ENCODE results near the gene IDS. TPM values are rescaled to one million over a fixed set of nuclear protein-coding genes. Genes with fewer than 3 reads are reported as not detected.

IDS gene
- total RNA-seq, 1 experiment from 2014 or later: 13.3 TPM

- Mint-ChIP-seq H3K4me3 (no peak overlapping the region), H3K27me3 (ENCODE audit: low read depth) (no peaks in the 10 kb centered on the region), H3K9me3 (no peaks in the 10 kb centered on the region), H3K4me1 (no peaks in the 10 kb centered on the region), H3K27ac (no peak overlapping the region), H3K36me3 (peaks cover 7% of the 10 kb centered on the region)
- TF ChIP-seq, protein P1, sequence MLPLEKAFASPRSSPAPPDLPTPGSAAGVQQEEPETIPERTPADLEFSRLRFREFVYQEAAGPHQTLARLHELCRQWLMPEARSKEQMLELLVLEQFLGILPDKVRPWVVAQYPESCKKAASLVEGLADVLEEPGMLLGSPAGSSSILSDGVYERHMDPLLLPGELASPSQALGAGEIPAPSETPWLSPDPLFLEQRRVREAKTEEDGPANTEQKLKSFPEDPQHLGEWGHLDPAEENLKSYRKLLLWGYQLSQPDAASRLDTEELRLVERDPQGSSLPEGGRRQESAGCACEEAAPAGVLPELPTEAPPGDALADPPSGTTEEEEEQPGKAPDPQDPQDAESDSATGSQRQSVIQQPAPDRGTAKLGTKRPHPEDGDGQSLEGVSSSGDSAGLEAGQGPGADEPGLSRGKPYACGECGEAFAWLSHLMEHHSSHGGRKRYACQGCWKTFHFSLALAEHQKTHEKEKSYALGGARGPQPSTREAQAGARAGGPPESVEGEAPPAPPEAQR (CRISPR knock-in tag; IDR thresholded peaks at IDR 0.05): no peak
- TF ChIP-seq TP53 (CRISPR knock-in tag; IDR thresholded peaks at IDR 0.05) (no peak), ZNF317 (CRISPR knock-in tag; IDR thresholded peaks at IDR 0.05; ENCODE audit: borderline replicate concordance, low read depth) (no peak), KAT7 (CRISPR knock-in tag; IDR thresholded peaks at IDR 0.05; ENCODE audit: borderline replicate concordance) (no peak), SMAD4 (CRISPR knock-in tag; IDR thresholded peaks at IDR 0.05) (no peak), JAZF1 (CRISPR knock-in tag; IDR thresholded peaks at IDR 0.05) (no peak), SMAD3 (CRISPR knock-in tag; IDR thresholded peaks at IDR 0.05; ENCODE audit: borderline replicate concordance) (no peak), STAT6 (CRISPR knock-in tag; conservative IDR thresholded peaks at IDR 0.05; ENCODE audit: low read depth) (no peak), ZNF423 (CRISPR knock-in tag; IDR thresholded peaks at IDR 0.05) (no peak), ZNF138 (CRISPR knock-in tag; conservative IDR thresholded peaks at IDR 0.05) (no peak), SOX15 (CRISPR knock-in tag; IDR thresholded peaks at IDR 0.05) (no peak), ZNF219 (CRISPR knock-in tag; IDR thresholded peaks at IDR 0.05; ENCODE audit: borderline replicate concordance) (no peak), FOXP1 (CRISPR knock-in tag; IDR thresholded peaks at IDR 0.05; ENCODE audit: borderline replicate concordance) (no peak), NFE2L1 (CRISPR knock-in tag; IDR thresholded peaks at IDR 0.05) (no peak), MYBL2 (CRISPR knock-in tag; IDR thresholded peaks at IDR 0.05) (no peak)
- TF ChIP-seq, protein P2, sequence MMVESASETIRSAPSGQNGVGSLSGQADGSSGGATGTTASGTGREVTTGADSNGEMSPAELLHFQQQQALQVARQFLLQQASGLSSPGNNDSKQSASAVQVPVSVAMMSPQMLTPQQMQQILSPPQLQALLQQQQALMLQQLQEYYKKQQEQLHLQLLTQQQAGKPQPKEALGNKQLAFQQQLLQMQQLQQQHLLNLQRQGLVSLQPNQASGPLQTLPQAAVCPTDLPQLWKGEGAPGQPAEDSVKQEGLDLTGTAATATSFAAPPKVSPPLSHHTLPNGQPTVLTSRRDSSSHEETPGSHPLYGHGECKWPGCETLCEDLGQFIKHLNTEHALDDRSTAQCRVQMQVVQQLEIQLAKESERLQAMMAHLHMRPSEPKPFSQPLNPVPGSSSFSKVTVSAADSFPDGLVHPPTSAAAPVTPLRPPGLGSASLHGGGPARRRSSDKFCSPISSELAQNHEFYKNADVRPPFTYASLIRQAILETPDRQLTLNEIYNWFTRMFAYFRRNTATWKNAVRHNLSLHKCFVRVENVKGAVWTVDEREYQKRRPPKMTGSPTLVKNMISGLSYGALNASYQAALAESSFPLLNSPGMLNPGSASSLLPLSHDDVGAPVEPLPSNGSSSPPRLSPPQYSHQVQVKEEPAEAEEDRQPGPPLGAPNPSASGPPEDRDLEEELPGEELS (CRISPR knock-in tag; IDR thresholded peaks at IDR 0.05): no peak
- CTCF ChIA-PET: no interaction called here
- POLR2A ChIA-PET: no interaction called here
- no peak for DNase-seq (ENCODE audit: low spot score)
- ATAC-seq: no peak
These were observed 6.3 kb downstream of the IDS start for GRCh38 chrX:149498767-149499166.

GRCh38 chrX:149497626-149498025 lies 7.5 kb downstream of the IDS start:
- DNase-seq (ENCODE audit: low spot score): no peak
- CTCF ChIA-PET: no interaction called here
- POLR2A ChIA-PET: no interaction called here
- peaks cover 7% of the 10 kb centered on the region for H3K36me3 Mint-ChIP-seq
- no peak overlapping the region for H3K27ac Mint-ChIP-seq
- TF ChIP-seq E2F4 (CRISPR knock-in tag; IDR thresholded peaks at IDR 0.05; ENCODE audit: borderline replicate concordance, low read depth) (no peak), ZNF512 (CRISPR knock-in tag; IDR thresholded peaks at IDR 0.05; ENCODE audit: borderline replicate concordance) (no peak), ZNF671 (CRISPR knock-in tag; IDR thresholded peaks at IDR 0.05) (no peak), MXD4 (CRISPR knock-in tag; IDR thresholded peaks at IDR 0.05; ENCODE audit: borderline replicate concordance) (no peak), JUN (CRISPR knock-in tag; IDR thresholded peaks at IDR 0.05) (no peak)
- TF ChIP-seq, protein P2 (CRISPR knock-in tag; IDR thresholded peaks at IDR 0.05): no peak
- H3K4me3 Mint-ChIP-seq: no peak overlapping the region
- no peaks in the 10 kb centered on the region for H3K27me3 Mint-ChIP-seq (ENCODE audit: low read depth)
- H3K9me3 Mint-ChIP-seq: no peaks in the 10 kb centered on the region
- no peaks in the 10 kb centered on the region for H3K4me1 Mint-ChIP-seq
- ATAC-seq: no peak
